Colon (tissue), 2 donors: ENCODE measurements around the gene CCNL1.

ENCODE experiments used
- FAIRE-seq: peaks from 2 replicates; lab custom pipeline; 2012; peaks lifted over from hg19 to GRCh38; lab: Jason Lieb, UNC
- donor health status: control.
- donor health status: control.

CCNL1 gene

GRCh38 chr3:157122832-157123427, 37.0 kb downstream of the CCNL1 start:
- FAIRE-seq: no peak

DNA sequence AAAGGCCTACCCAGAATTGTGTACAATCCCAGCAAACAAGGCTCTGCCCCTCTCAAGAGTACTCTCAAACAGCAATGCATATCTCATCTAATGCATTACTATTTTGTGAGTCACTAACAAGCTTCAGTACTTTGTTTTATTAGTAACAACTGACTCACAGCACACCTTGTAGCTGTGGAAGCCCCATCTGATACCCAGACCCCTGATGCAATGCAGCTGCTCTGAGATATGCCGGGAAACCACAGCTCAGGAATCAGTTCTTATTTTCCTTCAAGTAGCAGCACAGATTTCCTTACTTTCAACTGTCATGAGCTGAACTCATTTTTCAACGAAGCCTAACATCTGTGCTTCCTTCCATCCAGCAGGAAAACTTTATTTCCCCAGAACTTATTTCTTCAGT, 37.8 kb downstream of the CCNL1 start:
- FAIRE-seq: no peak

DNA sequence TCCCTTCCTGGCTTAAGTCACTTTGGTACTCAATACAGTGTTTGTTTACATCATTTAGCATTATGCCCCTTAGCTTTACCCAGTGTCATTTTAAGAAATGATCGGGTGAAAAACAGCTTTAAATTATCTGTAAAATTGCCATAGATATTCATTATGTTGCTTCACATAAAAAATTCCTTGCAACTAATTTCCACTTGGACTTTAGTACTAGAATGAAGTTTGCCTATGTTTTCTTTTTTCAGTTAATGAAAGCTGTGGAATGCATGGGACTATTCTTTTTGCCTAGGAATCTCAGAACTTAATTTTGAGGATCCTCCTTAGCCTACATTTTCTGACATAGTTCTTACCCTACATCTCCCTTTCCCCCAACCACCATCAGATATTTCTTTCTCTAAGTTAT, 38.4 kb downstream of the CCNL1 start:
- FAIRE-seq: no peak

- FAIRE-seq: no peak
These were observed 39.7 kb downstream of the CCNL1 start for GRCh38 chr3:157120071-157120892.

DNA sequence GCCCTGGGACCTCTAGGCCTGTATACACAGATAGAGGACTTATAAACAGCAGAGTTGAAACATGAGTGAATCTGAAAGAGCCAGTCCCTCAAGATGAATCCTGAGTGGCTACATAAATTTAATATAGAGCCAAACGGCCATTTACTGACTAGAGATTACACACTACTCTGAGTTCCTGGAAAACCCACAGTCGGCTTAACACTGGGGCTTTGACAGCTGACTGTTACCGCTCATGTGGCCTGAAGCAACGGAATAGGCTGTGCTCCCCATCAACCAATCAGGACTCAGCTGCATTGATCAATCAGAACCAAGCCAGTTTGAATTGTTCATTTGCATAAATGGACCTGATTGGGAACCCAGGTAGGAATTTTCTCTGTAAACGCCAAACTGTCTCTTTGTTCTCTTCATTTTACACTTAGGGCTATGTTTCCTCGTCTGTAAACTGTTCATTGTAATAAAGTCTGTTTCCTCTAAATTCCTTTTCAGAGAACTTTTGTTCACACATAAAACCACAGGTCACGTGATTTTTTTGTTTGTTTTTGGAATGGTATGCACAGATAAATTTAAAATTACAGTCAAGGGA, 40.5 kb downstream of the CCNL1 start:
- FAIRE-seq: no peak

- no peak for FAIRE-seq
These were observed 41.9 kb downstream of the CCNL1 start for GRCh38 chr3:157117875-157118654.

DNA sequence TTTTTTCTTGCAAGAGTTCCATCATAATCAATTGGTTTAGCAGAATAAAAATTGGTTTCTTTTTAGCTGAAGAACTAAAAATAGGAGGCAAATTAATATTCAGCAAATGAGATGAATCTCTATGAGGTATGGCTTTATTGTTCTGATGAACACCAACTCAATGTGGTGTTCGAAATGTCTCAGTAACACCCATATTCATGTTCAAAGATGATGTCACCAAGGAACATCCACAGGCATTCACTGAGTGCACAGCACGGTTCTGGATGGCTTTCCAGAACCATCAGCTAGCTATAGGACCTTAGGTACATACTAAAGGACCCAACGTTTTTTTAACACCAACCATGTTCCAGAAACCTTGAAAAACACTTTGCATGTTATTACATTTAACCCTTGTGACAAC, 42.7 kb downstream of the CCNL1 start:
- FAIRE-seq: no peak

GRCh38 chr3:157116017-157116416, 43.9 kb downstream of the CCNL1 start:
- FAIRE-seq: no peak

GRCh38 chr3:157115069-157116006, 44.6 kb downstream of the CCNL1 start:
- no peak for FAIRE-seq

DNA sequence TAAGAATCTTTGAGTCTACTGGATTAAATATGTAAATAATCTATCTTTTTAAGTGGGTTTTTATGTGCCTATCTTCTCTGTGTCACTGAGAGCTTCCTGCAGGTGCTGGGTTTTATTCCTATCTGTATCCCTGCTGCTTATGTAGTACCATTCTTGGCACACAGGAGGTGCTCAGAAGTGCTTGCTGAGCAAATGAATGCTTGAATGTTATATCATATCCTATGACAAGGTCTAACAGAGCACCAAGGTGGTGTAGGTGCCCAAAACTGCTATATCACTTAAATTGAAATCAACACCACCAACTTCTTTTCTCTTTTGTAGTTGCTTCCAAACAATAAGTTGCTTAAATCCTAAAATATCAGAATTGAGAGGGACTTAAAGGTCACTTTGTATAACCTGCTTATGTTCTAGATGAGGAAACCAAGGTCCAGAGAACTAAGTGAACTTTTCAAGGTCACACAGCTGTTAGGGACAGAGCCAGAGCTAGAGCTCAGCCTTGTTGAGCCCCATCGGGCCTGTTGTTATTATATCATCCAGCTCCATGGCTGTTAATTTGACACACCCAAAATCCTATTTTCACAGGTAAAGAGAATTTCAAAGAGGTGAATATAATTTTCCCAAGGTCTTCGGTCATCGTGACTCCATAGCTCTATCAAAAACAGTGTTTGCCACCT, 46.0 kb downstream of the CCNL1 start:
- FAIRE-seq: no peak

DNA sequence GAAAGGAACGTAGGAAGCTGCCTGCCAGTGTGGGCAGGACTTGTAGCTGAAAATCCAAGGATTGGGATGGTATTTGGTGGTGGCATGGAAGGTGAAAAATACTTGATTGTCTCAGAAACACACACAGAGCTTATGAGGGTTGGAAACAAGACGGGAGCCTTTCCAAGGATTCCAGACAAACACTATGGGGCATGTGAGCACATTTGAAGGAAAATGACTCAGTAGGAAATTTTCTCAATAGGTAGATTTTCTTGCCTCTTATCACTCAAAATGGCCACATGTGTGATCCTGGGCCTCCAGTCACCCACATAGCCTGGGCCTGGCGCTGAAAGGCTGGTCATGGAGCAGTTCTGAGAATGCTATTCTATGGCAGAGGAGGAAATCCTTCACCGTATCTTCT, 47.4 kb downstream of the CCNL1 start:
- FAIRE-seq: no peak

DNA sequence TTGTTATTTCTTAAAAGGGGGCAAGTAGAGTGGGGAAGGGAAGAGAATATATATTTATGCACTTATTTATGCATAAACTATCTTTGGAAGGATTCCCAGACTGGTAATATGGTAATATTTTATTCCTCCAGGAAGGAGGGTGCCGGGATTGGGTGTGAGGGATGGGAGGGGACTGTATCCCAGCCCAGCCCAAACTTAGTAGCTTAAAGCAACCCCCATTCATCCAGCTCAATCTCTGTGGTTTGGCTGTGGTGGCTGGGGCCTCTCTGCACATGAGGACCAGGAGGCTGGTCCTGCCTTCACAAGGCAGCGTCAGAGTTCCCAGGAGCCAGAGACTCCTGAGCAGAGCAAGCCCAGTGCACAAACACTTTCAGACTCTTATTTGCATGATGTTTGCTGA, 48.4 kb downstream of the CCNL1 start:
- no peak for FAIRE-seq

- no peak for FAIRE-seq
These were observed 49.1 kb downstream of the CCNL1 start for GRCh38 chr3:157110761-157111278.

- FAIRE-seq: no peak
These were observed 50.4 kb downstream of the CCNL1 start for GRCh38 chr3:157109267-157110141.

GRCh38 chr3:157107644-157108133, 52.3 kb downstream of the CCNL1 start:
- FAIRE-seq: no peak

GRCh38 chr3:157107037-157107436, 52.9 kb downstream of the CCNL1 start:
- FAIRE-seq: no peak

GRCh38 chr3:157104928-157105652, 54.9 kb downstream of the CCNL1 start:
- FAIRE-seq: no peak

- FAIRE-seq: no peak
These were observed 55.4 kb downstream of the CCNL1 start for GRCh38 chr3:157104521-157104920.

DNA sequence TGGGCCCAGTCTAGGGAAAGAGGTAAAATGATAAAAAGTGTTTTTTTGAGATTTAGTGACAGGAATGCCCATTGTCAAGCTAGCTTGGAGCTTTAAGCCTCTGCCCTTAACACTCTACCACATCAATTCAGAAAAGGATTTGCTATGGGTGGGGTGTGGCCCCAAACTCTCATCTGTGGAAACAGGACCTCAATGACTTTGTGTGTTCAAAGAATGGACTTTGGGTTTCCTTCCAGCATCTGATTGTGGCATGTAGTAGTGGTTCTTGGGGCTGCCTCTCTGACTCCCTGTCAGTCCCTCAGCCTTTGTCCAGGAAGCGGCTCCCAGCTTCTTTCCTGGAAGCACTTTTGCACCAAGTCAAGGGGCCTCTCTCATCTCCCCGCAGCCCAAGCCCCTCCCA, 56.1 kb downstream of the CCNL1 start:
- FAIRE-seq: no peak
